Measurements from ENCODE around the gene RCBTB2. TPM values are rescaled to one million over a fixed set of nuclear protein-coding genes. Genes with fewer than 3 reads are reported as not detected.
A peak's percentile ranks its signal among the peaks of the same experiment; 100 is the strongest.

RCBTB2 gene
- total RNA-seq, 2 experiments from 2014 or later = 1.1 to 1.6 TPM

- intact Hi-C loops (cut with DNase I, micrococcal nuclease) = no loop called here
- DNase-seq (no peak), ATAC-seq (no peak)
- ChIA-PET CTCF (interaction anchor here (0.7 to 1.0 kb wide), 4 partner anchors 9 to 761 kb away, joined by 3 to 4 read pairs (median 4); no protein-coding TSS in a partner anchor), POLR2A (no interaction called here)
- peaks cover 26% of the 10 kb centered on the region for H3K36me3 Mint-ChIP-seq (ENCODE audit: low read depth)
- H3K4me1 Mint-ChIP-seq = peaks cover 32% of the 10 kb centered on the region
- no peaks in the 10 kb centered on the region for H3K27me3 Mint-ChIP-seq
- no peak overlapping the region for H3K4me3 Mint-ChIP-seq
- H3K9me3 Mint-ChIP-seq (ENCODE audit: low read depth) = peaks cover 17% of the 10 kb centered on the region
- H3K27ac Mint-ChIP-seq = no peak overlapping the region
Observed at GRCh38 chr13:48448959-48449614, 83.8 kb downstream of the RCBTB2 start.

- POLR2A ChIA-PET = no interaction called here
- peak; percentile 28 for ATAC-seq
- Mint-ChIP-seq H3K9me3 (ENCODE audit: low read depth) (peaks cover 17% of the 10 kb centered on the region), H3K27me3 (no peaks in the 10 kb centered on the region), H3K4me1 (peaks cover 36% of the 10 kb centered on the region), H3K4me3 (no peak overlapping the region), H3K36me3 (ENCODE audit: low read depth) (peaks cover 23% of the 10 kb centered on the region), H3K27ac (no peak overlapping the region)
- CTCF ChIA-PET = interaction anchor here (0.7 to 1.0 kb wide), 5 partner anchors 10 to 761 kb away, joined by 3 to 4 read pairs (median 3); no protein-coding TSS in a partner anchor
- DNase-seq = no peak
- intact Hi-C loops (cut with DNase I, micrococcal nuclease) = no loop called here
Observed at GRCh38 chr13:48448285-48448958, 84.5 kb downstream of the RCBTB2 start.

DNA sequence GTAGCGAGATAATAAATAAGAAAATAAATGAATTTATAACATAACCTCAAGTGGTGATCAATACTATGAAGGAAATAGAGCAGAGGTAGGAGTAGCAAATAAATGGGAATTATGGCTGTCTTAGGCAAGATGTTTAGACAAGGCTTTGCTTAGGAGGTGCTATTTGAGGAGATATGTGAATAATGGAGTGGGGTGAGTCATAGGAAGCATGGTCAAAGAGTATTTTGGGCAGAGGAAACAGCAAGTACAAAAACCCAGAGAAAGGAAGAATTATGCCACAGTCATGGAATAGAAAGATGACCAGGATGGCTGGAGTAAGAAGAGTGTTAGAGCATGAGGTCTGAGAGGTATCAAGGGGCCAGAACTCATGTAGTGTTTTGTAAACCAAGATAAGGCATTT lies 86.4 kb downstream of the RCBTB2 start:
- intact Hi-C loops (cut with DNase I, micrococcal nuclease) = no loop called here
- Mint-ChIP-seq H3K9me3 (ENCODE audit: low read depth) (peaks cover 10% of the 10 kb centered on the region), H3K4me3 (no peak overlapping the region), H3K4me1 (peaks cover 34% of the 10 kb centered on the region), H3K36me3 (ENCODE audit: low read depth) (peaks cover 9% of the 10 kb centered on the region), H3K27ac (no peak overlapping the region), H3K27me3 (no peaks in the 10 kb centered on the region)
- ChIA-PET POLR2A (no interaction called here), CTCF (no interaction called here)
- ATAC-seq = peak; percentile 32
- DNase-seq = no peak

DNA sequence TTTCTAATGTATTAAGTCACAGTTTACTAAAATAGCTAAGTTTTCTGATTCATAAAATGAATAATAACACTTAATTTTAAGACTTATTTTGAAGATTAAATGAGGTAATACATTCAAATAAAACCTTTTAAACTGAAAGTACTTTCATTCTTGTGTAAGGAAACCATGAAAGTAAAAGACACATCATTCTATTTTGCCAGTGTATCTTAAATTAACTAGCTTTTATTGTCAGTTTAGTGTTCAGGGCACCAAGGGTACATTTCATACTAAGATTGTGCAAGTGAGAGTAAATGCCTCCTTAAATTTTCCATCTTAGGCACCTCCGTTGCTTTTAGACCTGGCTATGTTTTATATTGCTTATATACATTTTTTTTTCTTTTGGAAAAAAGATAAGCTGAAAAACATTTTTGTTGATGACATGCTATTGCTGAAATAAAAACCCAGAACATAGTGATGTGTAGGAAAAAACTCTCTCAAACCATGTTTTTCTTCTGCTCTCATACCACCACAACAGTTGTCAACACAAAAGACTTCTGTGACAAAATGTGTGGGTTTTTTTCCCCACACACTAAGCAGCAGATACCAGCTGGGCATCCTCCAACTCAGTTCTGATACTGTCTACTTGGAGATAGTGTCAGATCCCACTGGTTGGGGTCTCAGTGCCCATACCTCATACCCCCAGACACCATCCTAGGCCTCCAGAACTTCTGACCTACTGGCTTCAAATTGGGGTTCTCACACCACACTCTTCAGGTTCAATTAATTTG lies 89.3 kb downstream of the RCBTB2 start:
- intact Hi-C loops (cut with DNase I, micrococcal nuclease) = no loop called here
- H3K27ac Mint-ChIP-seq = no peak overlapping the region
- H3K9me3 Mint-ChIP-seq (ENCODE audit: low read depth) = no peaks in the 10 kb centered on the region
- no peak overlapping the region for H3K4me3 Mint-ChIP-seq
- peaks cover 1% of the 10 kb centered on the region for H3K36me3 Mint-ChIP-seq (ENCODE audit: low read depth)
- ATAC-seq = peak; percentile 66
- no peak for DNase-seq
- CTCF ChIA-PET = interaction anchor here (0.8 to 1.2 kb wide), 3 partner anchors 13 to 111 kb away, joined by 3 read pairs; no protein-coding TSS in a partner anchor
- H3K27me3 Mint-ChIP-seq = no peaks in the 10 kb centered on the region
- POLR2A ChIA-PET = no interaction called here
- H3K4me1 Mint-ChIP-seq = peaks cover 21% of the 10 kb centered on the region

Other genes starting within 250 kb of the RCBTB2 start
- gene RB1, start 229.3 kb downstream of the RCBTB2 start, total RNA-seq = 10 to 100 TPM; 26.9 to 32.8 TPM
- gene LPAR6, start 120.0 kb downstream of the RCBTB2 start, total RNA-seq = 1 to 10 TPM; 6.8 to 7.9 TPM
- 1 to 10 TPM; 2.2 to 2.5 TPM for gene CYSLTR2, start 120.8 kb upstream of the RCBTB2 start, total RNA-seq